ENCODE data around the gene MFAP5. TPM values are rescaled to one million over a fixed set of nuclear protein-coding genes. Genes with fewer than 3 reads are reported as not detected.

Gene MFAP5
- total RNA-seq, 1 experiment from 2014 or later = not detected

DNA sequence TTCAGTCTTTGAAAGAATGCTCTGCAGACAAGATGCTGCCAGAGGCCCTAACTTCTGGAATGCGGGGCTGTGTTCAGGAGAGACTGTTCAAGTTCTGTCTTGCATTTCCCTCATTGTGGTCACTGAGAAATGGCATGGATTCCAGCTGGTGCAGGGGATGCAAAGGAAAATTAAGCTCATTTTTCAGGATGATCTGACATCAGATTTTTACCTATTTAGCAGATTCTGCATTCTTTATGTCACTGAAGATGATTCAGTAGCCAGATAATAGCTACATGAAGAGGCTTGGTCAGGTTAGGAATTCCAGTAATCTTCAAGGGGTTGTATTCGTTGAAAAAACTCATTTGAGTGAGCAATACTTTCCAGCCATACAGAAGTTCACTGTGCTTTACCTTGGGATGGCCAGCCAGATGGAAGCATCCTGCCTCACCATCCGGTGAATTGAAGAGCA is 16.1 kb upstream of the MFAP5 start (continued):
- no peak for TF ChIP-seq SRF (IDR thresholded peaks at IDR 0.05; ENCODE audit: low read depth)

DNA sequence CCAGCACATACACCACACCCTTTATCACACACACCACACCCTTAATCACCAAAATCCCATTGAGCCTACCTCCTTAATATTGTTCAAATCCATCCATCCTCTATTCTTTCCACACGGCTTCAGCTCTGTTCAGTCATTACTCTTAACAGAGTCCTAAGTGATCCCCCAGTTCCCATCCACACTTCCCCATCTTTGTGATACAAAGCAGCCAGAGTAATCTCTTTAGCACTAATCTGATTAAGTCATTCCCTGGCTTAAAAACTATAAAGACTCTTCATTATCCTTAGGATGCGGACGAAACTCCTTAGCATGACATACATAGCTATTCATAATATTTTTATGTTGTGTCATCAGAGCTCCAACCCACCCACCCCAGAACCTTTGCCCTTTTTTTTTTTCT is 14.7 kb upstream of the MFAP5 start:
- Histone ChIP-seq H2AFZ (ENCODE audit: low read depth, low read length, poor library complexity, severe bottlenecking) (no peak overlapping the region), H3K9ac (ENCODE audit: low read length) (no peak overlapping the region), H3K27ac (ENCODE audit: low read depth, low read length) (no peak overlapping the region), H3K4me3 (replicated peaks in 1 of 2; ENCODE audit: low read depth in 1 of 2, low read length in 2 of 2) (no peak overlapping the region), H4K20me1 (ENCODE audit: insufficient read depth) (no peaks in the 10 kb centered on the region), H3K9me2 (ENCODE audit: insufficient read depth) (no peaks in the 10 kb centered on the region), H3K79me2 (ENCODE audit: insufficient read depth, low read length) (no peaks in the 10 kb centered on the region), H3K4me1 (ENCODE audit: control insufficient read depth in 1 of 2, insufficient read depth in 2 of 2, low read length in 2 of 2) (peaks cover 2% of the 10 kb centered on the region in 2 experiments; a peak in 1 of 4 replicates), H3K4me2 (ENCODE audit: low read length) (no peak overlapping the region), H3K27me3 (ENCODE audit: insufficient read depth, low read length) (no peaks in the 10 kb centered on the region), H3K36me3 (ENCODE audit: control insufficient read depth in 1 of 2, insufficient read depth in 2 of 2, low read length in 2 of 2) (no peaks in the 10 kb centered on the region), H3K9me3 (ENCODE audit: control insufficient read depth in 1 of 2, insufficient read depth in 1 of 2, low read depth in 1 of 2, low read length in 2 of 2) (no peaks in the 10 kb centered on the region)
- BruUV-seq (replicated peaks) = no TSS peak
- TF ChIP-seq TCF7L2 (IDR thresholded peaks at IDR 0.05; ENCODE audit: borderline replicate concordance, extremely low read depth, insufficient read depth, insufficient read length) (no peak), EGR1 (IDR thresholded peaks at IDR 0.05; ENCODE audit: low read depth) (no peak), ELF1 (IDR thresholded peaks at IDR 0.05; ENCODE audit: borderline replicate concordance, low read depth) (no peak), CEBPB (IDR thresholded peaks at IDR 0.05; ENCODE audit: low read depth) (no peak), JUND (IDR thresholded peaks at IDR 0.05) (no peak), EZH2 (IDR thresholded peaks at IDR 0.05) (no peak), YY1 (IDR thresholded peaks at IDR 0.05; ENCODE audit: extremely low read depth, insufficient replicate concordance, low read depth, low read length) (no peak)
- TF ChIP-seq, protein P1, sequence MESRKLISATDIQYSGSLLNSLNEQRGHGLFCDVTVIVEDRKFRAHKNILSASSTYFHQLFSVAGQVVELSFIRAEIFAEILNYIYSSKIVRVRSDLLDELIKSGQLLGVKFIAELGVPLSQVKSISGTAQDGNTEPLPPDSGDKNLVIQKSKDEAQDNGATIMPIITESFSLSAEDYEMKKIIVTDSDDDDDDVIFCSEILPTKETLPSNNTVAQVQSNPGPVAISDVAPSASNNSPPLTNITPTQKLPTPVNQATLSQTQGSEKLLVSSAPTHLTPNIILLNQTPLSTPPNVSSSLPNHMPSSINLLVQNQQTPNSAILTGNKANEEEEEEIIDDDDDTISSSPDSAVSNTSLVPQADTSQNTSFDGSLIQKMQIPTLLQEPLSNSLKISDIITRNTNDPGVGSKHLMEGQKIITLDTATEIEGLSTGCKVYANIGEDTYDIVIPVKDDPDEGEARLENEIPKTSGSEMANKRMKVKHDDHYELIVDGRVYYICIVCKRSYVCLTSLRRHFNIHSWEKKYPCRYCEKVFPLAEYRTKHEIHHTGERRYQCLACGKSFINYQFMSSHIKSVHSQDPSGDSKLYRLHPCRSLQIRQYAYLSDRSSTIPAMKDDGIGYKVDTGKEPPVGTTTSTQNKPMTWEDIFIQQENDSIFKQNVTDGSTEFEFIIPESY (IDR thresholded peaks at IDR 0.05; ENCODE audit: extremely low read depth, insufficient replicate concordance, low read length) = no peak
- TF ChIP-seq, protein P2, sequence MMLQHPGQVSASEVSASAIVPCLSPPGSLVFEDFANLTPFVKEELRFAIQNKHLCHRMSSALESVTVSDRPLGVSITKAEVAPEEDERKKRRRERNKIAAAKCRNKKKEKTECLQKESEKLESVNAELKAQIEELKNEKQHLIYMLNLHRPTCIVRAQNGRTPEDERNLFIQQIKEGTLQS (IDR thresholded peaks at IDR 0.05) = no peak
- TF ChIP-seq, protein P3, sequence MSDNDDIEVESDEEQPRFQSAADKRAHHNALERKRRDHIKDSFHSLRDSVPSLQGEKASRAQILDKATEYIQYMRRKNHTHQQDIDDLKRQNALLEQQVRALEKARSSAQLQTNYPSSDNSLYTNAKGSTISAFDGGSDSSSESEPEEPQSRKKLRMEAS (IDR thresholded peaks at IDR 0.05) = no peak
- TF ChIP-seq, protein P4, sequence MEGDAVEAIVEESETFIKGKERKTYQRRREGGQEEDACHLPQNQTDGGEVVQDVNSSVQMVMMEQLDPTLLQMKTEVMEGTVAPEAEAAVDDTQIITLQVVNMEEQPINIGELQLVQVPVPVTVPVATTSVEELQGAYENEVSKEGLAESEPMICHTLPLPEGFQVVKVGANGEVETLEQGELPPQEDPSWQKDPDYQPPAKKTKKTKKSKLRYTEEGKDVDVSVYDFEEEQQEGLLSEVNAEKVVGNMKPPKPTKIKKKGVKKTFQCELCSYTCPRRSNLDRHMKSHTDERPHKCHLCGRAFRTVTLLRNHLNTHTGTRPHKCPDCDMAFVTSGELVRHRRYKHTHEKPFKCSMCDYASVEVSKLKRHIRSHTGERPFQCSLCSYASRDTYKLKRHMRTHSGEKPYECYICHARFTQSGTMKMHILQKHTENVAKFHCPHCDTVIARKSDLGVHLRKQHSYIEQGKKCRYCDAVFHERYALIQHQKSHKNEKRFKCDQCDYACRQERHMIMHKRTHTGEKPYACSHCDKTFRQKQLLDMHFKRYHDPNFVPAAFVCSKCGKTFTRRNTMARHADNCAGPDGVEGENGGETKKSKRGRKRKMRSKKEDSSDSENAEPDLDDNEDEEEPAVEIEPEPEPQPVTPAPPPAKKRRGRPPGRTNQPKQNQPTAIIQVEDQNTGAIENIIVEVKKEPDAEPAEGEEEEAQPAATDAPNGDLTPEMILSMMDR (IDR thresholded peaks at IDR 0.05 in 2 of 3, conservative IDR thresholded peaks at IDR 0.05 in 1 of 3; ENCODE audit: borderline replicate concordance in 1 of 3, insufficient read depth in 1 of 3, low read depth in 2 of 3, low read length in 2 of 3) = no peak
- ATAC-seq (no peak), DNase-seq (ENCODE audit: low read depth, low spot score) (no peak)
- CTCF ChIA-PET = interaction anchor here (1.8 kb wide), 1 partner anchor 20 kb away, joined by 6 read pairs; no protein-coding TSS in a partner anchor
- intact Hi-C loops (cut with micrococcal nuclease) = no loop called here
- POLR2A ChIA-PET = no interaction called here
- RAD21 ChIA-PET (ENCODE audit: low non-redundant PET in 1 of 2, low total read pairs in 2 of 2, uncharacterized antibody in 2 of 2, unreplicated experiment in 2 of 2) = no interaction called here
